ENCODE measurements around the gene PAK1. TPM values are rescaled to one million over a fixed set of nuclear protein-coding genes. Genes with fewer than 3 reads are reported as not detected.

Gene PAK1
- total and polyA plus RNA-seq, 9 of the 15 experiments (the other 6 are each of a cell fraction or from before 2014, with no cell fraction given): 0.52 to 11.7 (median 1.9) TPM

DNA sequence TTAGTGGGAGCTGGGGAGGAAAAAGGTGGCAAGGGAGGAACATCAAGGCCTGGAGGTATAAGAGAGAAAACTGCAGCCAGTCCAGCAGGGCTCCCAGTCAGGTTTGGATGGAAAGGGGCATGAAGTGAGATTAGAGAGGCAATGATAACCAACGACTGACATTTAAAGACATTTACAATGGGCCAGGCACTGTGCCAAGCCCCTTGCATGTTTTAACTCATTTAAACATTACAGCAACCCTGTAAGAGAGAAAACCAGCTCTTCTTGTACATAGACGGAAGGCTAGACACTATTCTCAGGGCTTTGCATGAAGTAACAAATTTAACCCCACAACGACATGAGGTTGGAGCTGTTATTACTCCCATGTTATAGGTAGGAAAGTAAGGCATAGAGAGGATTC is 32.1 kb upstream of the PAK1 start:
- Histone ChIP-seq H3K79me2 (ENCODE audit: control insufficient read depth, insufficient read depth, low read length) (no peaks in the 10 kb centered on the region), H2AFZ (ENCODE audit: low read depth, low read length) (no peak overlapping the region), H3K9ac (ENCODE audit: insufficient read depth in 1 of 2, low read depth in 2 of 2, low read length in 2 of 2) (no peak overlapping the region), H3K27me3 (ENCODE audit: control insufficient read depth in 2 of 2, insufficient read depth in 2 of 2, low read length in 2 of 2) (peaks cover 0 to 15% of the 10 kb centered on the region in 2 experiments; a peak in 4 of 5 replicates), H3K4me3 (no peak overlapping the region), H3K9me1 (ENCODE audit: control insufficient read depth, insufficient read depth, low read length) (no peaks in the 10 kb centered on the region), H4K20me1 (replicated peaks; ENCODE audit: control insufficient read depth, insufficient read depth, low read length) (no peaks in the 10 kb centered on the region), H3K4me2 (ENCODE audit: insufficient read depth, low read length) (no peak overlapping the region), H3K4me1 (replicated peaks in 1 of 2; ENCODE audit: control insufficient read depth in 2 of 2, insufficient read depth in 2 of 2, low read length in 2 of 2) (no peaks in the 10 kb centered on the region), H3K9me3 (replicated peaks; ENCODE audit: control insufficient read depth, insufficient read depth, low read depth, low read length) (no peaks in the 10 kb centered on the region), H3K27ac (ENCODE audit: extremely low read depth, low read depth, low read length) (no peak overlapping the region), H3K36me3 (ENCODE audit: control insufficient read depth, insufficient read depth, low read length) (no peaks in the 10 kb centered on the region)
- ChIA-PET CTCF (ENCODE audit: low intra/inter-chr PET ratio) (no interaction called here), POLR2A (interaction anchor here (0.6 kb wide), 1 partner anchor 20 kb away, joined by 3 read pairs; no protein-coding TSS in a partner anchor)
- BruUV-seq (replicated peaks): no TSS peak
- intact Hi-C loops (cut with micrococcal nuclease) (no loop called here), in situ Hi-C loops (cut with MboI) (no loop called here)
- TF ChIP-seq, protein P1, sequence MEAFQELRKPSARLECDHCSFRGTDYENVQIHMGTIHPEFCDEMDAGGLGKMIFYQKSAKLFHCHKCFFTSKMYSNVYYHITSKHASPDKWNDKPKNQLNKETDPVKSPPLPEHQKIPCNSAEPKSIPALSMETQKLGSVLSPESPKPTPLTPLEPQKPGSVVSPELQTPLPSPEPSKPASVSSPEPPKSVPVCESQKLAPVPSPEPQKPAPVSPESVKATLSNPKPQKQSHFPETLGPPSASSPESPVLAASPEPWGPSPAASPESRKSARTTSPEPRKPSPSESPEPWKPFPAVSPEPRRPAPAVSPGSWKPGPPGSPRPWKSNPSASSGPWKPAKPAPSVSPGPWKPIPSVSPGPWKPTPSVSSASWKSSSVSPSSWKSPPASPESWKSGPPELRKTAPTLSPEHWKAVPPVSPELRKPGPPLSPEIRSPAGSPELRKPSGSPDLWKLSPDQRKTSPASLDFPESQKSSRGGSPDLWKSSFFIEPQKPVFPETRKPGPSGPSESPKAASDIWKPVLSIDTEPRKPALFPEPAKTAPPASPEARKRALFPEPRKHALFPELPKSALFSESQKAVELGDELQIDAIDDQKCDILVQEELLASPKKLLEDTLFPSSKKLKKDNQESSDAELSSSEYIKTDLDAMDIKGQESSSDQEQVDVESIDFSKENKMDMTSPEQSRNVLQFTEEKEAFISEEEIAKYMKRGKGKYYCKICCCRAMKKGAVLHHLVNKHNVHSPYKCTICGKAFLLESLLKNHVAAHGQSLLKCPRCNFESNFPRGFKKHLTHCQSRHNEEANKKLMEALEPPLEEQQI (IDR thresholded peaks at IDR 0.05): no peak
- TF ChIP-seq SP2 (IDR thresholded peaks at IDR 0.05; ENCODE audit: extremely low read depth, low read depth, low read length, poor library complexity, severe bottlenecking) (no peak), KLF6 (CRISPR knock-in tag; IDR thresholded peaks at IDR 0.05; ENCODE audit: borderline replicate concordance) (no peak), RHOXF2B (CRISPR knock-in tag; conservative IDR thresholded peaks at IDR 0.05) (no peak), SMAD3 (CRISPR knock-in tag; conservative IDR thresholded peaks at IDR 0.05) (no peak), ZNF699 (CRISPR knock-in tag; IDR thresholded peaks at IDR 0.05; ENCODE audit: insufficient replicate concordance) (no peak), ZNF239 (CRISPR knock-in tag; IDR thresholded peaks at IDR 0.05) (no peak), RBM39 (optimal IDR thresholded peaks at IDR 0.05; ENCODE audit: low read depth, low read length) (no peak), SIN3A (IDR thresholded peaks at IDR 0.05; ENCODE audit: borderline replicate concordance in 2 of 2, control insufficient read depth in 1 of 2, low read depth in 2 of 2, low read length in 2 of 2) (no peak), ZNF436 (CRISPR knock-in tag; IDR thresholded peaks at IDR 0.05) (no peak), CREM (IDR thresholded peaks at IDR 0.05; ENCODE audit: low read depth) (no peak)
- TF ChIP-seq, protein P2, sequence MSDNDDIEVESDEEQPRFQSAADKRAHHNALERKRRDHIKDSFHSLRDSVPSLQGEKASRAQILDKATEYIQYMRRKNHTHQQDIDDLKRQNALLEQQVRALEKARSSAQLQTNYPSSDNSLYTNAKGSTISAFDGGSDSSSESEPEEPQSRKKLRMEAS (CRISPR knock-in tag; IDR thresholded peaks at IDR 0.05): no peak
- WGBS (ENCODE audit: insufficient coverage, low coverage, missing lambda C conversion rate): 0% methylated on average over 3 of the region's 3 CpGs
- FAIRE-seq (no peak), ATAC-seq (no peak), DNase-seq (ENCODE audit: extremely low read depth in 1 of 4, low spot score in 3 of 4) (no peak)
